Left renal pelvis (tissue), 4 donors: ENCODE data around the gene PRR5L. TPM values are rescaled to one million over a fixed set of nuclear protein-coding genes. Genes with fewer than 3 reads are reported as not detected.
"Not testable (repeated sequence)": the region's sequence is repeated elsewhere in the genome, so short reads cannot be mapped to it uniquely, and the experiment has no call there.

Source experiments
- DNase-seq, 4 donors: peaks; one replicate each; pipeline ENCODE4 v3.0.0-alpha.2; 2013; ENCODE audit warnings: low read depth in 4 of 4, low spot score in 3 of 4
- polyA plus RNA-seq, 4 donors: library from polyadenylated mRNA; unstranded; fragments of 120-200 nt; gene quantifications; one replicate each; pipeline ENCODE4 v1.2.1, GENCODE V29; 2013; ENCODE audit not compliant: insufficient read length in 4 of 4

Gene PRR5L
- polyA plus RNA-seq, 4 donors, result 5.4 to 26.7 (median 14.7) TPM

DNA sequence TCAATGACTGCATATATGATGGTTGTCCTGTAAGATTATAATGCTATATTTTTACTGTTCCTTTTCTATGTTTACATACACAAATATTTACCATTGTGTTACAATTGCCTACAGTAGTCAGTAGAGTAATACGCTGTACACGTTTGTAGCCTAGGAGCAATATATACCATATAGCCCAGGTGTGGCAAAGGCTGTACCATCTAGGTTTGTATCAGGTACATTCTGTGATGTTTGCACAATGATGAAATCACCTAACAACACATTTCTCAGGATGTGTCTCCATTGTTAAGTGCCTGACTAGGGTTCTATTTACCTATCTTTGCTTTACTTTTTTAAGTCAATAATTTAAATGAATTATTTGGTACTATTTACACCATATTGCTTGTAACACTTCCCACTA lies 21.9 kb downstream of the PRR5L start:
- DNase-seq, result no peak

DNA sequence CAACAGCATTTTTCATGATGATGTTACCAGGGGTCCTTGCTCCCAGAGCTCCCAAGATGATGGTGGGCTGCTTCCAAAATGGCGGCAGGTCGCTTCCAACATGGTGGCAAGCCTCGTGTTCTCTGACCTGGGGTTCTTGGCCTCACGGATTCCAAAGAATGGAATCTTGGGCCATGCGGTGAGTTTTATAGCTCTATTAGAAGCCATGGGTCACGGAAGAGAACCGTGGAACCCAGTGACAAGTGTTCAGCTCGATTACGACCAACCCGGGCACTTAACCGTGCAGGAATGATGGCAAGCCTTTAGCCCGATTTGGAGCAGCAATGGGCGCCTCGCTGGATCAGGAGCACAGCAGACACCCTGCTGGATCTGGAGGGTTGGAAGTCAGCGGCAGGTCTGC lies 28.9 kb downstream of the PRR5L start:
- DNase-seq, result not testable (repeated sequence)

GRCh38 chr11:36325403-36325802 lies 29.3 kb downstream of the PRR5L start:
- not testable (repeated sequence) for DNase-seq

GRCh38 chr11:36326524-36327419 lies 30.7 kb downstream of the PRR5L start:
- no peak for DNase-seq

DNA sequence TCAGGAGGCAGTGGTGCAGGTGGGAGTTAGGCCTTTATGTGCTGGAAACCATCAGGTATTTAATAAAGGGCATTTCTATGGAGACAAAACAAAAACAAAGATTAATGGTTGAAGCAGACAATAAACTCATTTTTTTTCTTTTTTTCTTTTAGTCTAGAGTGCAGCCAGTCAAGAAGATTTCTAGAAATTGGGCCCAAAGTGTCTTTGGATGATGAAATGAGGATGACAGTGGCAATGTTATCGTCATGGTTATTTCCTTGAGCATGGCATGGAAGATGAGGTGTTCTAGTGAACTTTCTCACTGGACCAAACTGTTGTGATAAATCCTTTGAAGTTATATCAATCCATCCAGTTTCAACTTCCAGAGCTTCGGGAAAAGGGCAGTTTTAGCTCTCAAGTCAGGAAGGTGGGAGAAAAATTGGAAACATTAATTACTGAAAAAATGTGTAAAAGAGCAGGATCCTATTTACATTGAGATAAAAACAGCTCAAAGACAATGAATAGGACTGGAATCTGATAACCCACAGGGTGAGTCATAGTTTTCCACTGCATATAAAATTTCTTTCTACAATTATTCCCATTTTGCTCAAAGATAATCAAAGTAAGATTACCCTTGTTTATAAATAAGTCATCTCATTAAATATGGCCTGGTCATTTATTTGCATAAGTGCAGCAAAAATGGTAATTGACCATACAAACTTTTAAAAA lies 33.0 kb downstream of the PRR5L start:
- DNase-seq, result no peak

GRCh38 chr11:36330411-36330810 lies 34.3 kb downstream of the PRR5L start:
- no peak for DNase-seq

GRCh38 chr11:36333468-36333867 lies 37.4 kb downstream of the PRR5L start:
- no peak for DNase-seq

- no peak for DNase-seq
Observed at GRCh38 chr11:36333897-36334296, 37.8 kb downstream of the PRR5L start.

DNA sequence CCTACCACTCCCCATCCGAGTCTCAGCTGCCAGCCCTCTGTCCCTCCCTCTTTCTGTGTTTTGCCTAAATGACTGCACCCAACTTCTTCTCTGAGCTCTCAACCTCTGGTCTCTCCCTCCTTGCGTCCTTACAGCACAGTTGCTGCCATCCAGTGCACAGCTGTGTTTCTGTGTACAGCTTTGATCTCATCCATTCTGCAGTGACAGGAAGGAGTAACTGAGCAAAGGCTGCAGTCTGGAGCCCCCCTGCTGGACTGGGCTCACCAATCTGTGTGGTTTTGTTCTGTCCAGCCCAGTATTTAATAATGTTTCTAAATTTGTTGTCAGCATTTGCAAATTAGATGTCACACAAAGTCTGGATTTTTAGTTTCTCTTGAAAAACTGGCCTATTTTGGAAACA lies 43.8 kb downstream of the PRR5L start:
- no peak for DNase-seq

DNA sequence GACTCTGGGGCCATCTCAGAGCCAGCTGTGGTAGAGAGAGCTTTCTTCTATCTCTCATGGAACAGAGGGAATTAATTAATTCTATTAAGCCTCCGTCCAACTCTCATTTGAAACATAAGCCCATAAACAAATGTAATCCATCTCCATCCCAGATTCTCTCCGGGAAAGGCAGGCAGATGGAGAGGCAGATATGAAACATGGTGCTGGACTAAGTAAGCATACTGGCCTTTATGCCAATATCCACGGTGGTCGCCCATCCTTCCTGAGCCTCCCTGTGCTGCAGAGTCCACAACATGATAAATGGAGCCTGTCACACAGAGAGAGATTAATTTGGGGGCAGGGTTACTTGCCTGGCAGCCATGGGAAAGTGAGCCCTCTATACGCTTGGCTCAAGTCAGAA lies 44.8 kb downstream of the PRR5L start:
- no peak for DNase-seq

DNA sequence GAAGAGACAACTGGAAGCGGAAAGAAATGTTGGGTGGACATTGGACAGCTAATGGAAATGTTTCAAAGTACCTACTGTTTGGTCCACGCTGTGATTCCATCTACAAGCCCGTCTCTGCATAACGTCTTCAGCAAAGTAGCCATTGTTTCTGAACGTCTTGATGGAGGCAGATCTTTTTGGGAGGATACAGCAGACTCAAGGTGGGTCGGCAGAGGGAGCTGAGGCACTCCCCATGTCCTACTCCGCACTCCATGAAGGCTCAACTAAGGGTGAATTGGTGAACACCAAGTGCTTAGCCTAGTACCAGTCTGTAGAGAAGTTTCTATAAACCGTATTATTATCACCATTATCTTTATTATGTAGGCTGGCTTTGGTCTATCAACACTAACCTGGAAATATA lies 45.8 kb downstream of the PRR5L start:
- DNase-seq, result no peak

DNA sequence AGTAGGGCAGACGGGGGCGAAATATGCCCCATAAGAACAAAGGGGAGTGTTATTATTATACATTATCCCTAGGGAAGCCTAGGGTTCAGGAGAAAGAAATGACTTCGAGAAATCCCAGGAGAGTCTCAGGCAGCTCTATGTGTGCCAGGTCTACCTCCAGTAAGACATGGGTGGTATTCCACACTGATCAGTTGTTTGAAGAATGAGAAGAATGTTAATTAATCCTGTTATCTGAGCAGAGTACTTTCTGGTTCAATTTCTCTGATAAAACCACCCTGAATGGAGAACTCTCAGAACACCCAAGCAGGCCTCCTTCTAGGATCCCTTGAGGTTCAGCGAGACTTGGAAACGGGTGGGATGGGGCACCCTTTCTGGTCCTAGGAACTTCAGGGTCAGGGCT lies 46.2 kb downstream of the PRR5L start:
- DNase-seq, result no peak

GRCh38 chr11:36343436-36343835 lies 47.3 kb downstream of the PRR5L start:
- DNase-seq, result no peak

DNA sequence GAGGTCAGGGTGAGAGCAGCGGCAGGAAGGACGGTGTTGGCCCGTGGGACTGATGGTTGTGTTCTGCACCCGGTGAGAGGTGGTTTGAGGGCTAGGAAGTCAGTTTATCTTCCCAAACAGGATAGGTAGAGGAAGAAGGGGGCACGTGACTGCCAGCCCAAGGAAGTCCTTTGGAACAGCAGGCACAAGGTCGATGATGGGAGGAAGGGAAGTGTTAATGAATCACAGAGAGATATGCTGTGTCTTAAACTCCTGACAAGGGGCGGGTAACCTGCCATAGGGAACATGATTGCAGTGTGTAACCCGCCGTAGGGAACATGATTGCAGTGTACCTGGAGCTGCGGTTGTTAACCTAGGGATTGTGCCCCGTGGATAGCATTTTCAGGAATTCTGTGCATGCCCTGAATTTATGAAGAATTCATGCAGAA lies 49.0 kb downstream of the PRR5L start:
- DNase-seq, result no peak

DNA sequence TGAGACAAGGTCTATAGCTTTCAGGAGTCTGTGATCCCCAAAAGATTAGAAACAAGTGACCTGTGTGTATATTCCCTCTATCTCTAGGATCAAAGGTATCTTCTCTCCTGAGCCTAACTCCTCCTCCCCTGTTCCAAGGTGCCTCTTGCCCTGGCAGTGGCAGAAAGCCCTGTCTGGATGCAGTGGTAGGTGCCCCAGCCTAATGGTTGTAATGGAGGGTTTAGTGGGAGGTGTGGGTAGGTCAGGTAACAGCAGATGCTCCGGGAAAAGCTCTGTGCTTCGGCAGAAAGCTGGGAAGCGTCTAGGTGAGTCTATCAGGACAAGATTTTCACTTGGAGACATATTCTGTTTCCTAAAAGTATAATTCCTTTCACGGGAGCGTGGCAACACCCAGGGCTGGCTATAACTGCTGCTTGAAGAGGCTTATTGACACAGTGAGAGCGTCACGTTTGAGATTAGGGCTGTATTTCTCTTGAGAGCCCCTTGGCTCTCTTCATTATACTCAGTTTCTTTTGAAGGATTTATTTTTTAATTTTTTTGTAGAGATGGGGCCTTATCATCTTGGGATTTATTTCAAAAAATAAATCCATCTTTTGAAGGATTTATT lies 49.5 kb downstream of the PRR5L start:
- DNase-seq, result no peak

DNA sequence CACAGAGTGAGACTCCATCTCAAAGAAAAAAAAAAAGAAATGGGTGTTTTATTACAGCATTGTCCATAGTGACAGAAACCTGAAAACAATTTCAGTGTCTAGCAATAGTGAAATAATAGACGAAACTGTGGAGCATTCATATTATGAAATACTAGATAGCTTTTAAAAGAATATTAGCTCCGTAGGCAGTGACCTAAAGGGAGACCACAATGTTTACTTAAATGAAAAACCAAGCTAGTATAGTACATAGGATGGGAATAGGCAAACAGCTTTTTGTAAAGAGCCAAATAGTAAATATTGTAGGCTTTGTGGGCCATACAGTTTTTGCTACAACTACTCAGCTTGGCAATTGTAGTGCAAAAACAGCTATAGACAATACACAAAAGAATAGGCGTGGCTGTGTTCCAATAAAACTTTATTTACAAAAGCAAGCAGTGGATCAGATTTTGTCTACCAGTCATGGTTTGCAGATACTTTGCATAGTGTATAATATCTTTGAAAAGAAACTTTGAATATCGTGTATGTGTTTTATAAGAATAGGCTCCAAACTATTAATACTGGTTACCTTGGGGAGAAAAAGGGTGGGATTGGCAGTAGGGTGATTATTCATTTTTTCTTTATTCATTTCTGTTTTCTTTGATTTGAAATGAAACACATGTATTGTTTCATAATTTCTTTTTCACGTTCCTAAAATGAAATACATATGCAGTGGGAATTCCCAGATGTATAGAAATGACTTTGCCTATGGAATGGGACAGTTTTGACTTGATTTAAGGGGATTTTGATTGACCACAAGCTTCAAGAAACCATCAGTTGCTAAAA lies 50.7 kb downstream of the PRR5L start:
- no peak for DNase-seq

- no peak for DNase-seq
Observed at GRCh38 chr11:36347384-36347906, 51.4 kb downstream of the PRR5L start.

GRCh38 chr11:36349351-36350136 lies 53.5 kb downstream of the PRR5L start:
- DNase-seq, result no peak

DNA sequence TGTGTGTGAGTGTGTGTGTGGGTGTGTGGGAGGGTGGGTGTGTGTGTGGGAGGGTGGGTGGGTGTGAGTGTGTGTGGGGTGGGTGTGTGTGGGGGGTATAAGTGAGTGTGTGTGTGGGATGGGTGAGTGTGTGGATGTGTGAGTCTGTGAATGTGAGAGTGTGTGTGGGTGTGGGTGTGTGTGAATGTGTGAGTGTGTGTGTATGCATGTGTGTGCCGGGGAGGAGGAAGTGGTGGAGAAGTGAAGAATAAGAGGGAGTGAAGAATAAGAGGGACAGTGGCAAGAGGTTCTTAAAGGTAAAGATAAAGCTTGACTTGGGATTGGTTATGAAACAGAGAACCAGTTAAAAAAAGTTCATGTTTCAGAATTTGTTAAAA lies 54.0 kb downstream of the PRR5L start:
- no peak for DNase-seq

DNA sequence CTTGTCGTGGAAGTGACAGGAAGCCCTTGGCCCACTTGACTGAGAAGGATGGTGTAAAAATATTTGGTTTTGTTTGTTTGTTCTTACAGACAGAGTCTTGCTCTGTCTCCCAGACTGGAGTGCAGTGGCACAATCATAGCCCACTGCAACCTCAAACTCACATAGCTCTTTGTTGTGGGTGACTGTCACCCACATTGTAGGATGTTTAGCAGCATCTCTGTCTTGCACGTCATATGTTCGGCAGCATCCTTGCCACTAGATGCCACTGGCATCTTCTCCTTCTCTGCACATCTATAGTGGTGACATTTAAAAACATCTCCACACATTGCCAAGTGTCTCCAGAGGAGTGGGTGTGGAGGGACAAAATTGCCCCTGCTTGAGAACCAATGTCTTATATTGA lies 56.8 kb downstream of the PRR5L start:
- no peak for DNase-seq
